Pulmonary artery endothelial cell (primary cell): ENCODE results near the gene PKD2L1. TPM values are rescaled to one million over a fixed set of nuclear protein-coding genes. Genes with fewer than 3 reads are reported as not detected.
"Not testable (repeated sequence)": the region's sequence is repeated elsewhere in the genome, so short reads cannot be mapped to it uniquely, and the experiment has no call there.

ENCODE experiments used
- DNase-seq: peaks from one replicate; pipeline ENCODE4 v3.0.0-alpha.2; 2011; ENCODE audit warnings: low read depth, low spot score
- total RNA-seq: library from RNA; depleted of rRNA; stranded (reverse); fragments of >200 nt; gene quantifications from 2 replicates; pipeline ENCODE4 v1.2.3, GENCODE V29; 2014

Gene PKD2L1
- total RNA-seq, 1 donor from 2014 or later: not detected

GRCh38 chr10:100287756-100288155, 42.3 kb downstream of the PKD2L1 start:
- DNase-seq: no peak

- DNase-seq: peak; percentile 58
Observed at GRCh38 chr10:100286051-100287033, 43.7 kb downstream of the PKD2L1 start, which contains the start of gene BLOC1S2. Gene BLOC1S2 (minus strand): TSS chr10:100286680. CDS start chr10:100286659, 21 bp downstream.

- DNase-seq: not testable (repeated sequence)
Observed at GRCh38 chr10:100285326-100285725, 44.7 kb downstream of the PKD2L1 start.

GRCh38 chr10:100282907-100283306, 47.1 kb downstream of the PKD2L1 start:
- DNase-seq: no peak

GRCh38 chr10:100276971-100277370, 53.1 kb downstream of the PKD2L1 start:
- DNase-seq: not testable (repeated sequence)

GRCh38 chr10:100267239-100268104, 62.6 kb downstream of the PKD2L1 start, which contains the start of gene CWF19L1:
Gene CWF19L1 (minus strand): TSS chr10:100267638. CDS start chr10:100267593, 45 bp downstream.
- DNase-seq: peak; percentile 60

GRCh38 chr10:100265821-100266485, 64.1 kb downstream of the PKD2L1 start:
- DNase-seq: no peak

- DNase-seq: no peak
Observed at GRCh38 chr10:100254191-100254590, 75.8 kb downstream of the PKD2L1 start.

- DNase-seq: no peak
Observed at GRCh38 chr10:100253041-100253440, 77.0 kb downstream of the PKD2L1 start.

GRCh38 chr10:100248820-100249219, 81.2 kb downstream of the PKD2L1 start:
- no peak for DNase-seq

GRCh38 chr10:100245484-100246220, 84.4 kb downstream of the PKD2L1 start:
- DNase-seq: no peak

- no peak for DNase-seq
Observed at GRCh38 chr10:100239851-100240250, 90.2 kb downstream of the PKD2L1 start.

GRCh38 chr10:100238429-100238828, 91.6 kb downstream of the PKD2L1 start:
- DNase-seq: no peak

Other genes starting within 250 kb of the PKD2L1 start
- gene CPN1, start 248.4 kb downstream of the PKD2L1 start, total RNA-seq: not detected in 2 replicates
- gene ERLIN1, start 144.2 kb downstream of the PKD2L1 start, total RNA-seq: 61.8 and 84.4 TPM in 2 replicates
- 27.9 and 31.1 TPM in 2 replicates for gene CHUK, start 100.6 kb downstream of the PKD2L1 start, total RNA-seq
- 33.3 and 47.3 TPM in 2 replicates for gene CWF19L1, start 62.6 kb downstream of the PKD2L1 start, total RNA-seq
- gene BLOC1S2, start 43.5 kb downstream of the PKD2L1 start, total RNA-seq: 43.3 and 69.8 TPM in 2 replicates
- 122 and 157 TPM in 2 replicates for gene SCD, start 17.0 kb upstream of the PKD2L1 start, total RNA-seq
- not detected in 2 replicates for gene WNT8B, start 132.8 kb upstream of the PKD2L1 start, total RNA-seq
- 2.3 and 2.4 TPM in 2 replicates for gene SEC31B, start 189.6 kb upstream of the PKD2L1 start, total RNA-seq
- gene NDUFB8, start 199.6 kb upstream of the PKD2L1 start, total RNA-seq: 223 and 247 TPM in 2 replicates
- gene HIF1AN, start 205.7 kb upstream of the PKD2L1 start, total RNA-seq: 8.2 and 8.3 TPM in 2 replicates